LNCaP clone FGC (cell line): ENCODE measurements around the gene RBBP7.

ENCODE experiments used
- DNase-seq: peaks from one replicate; pipeline ENCODE4 v3.0.0-alpha.2; 2011; ENCODE audit warnings: low read depth
- H3K4me3 ChIP-seq: 2 replicates; pipeline ENCODE4 v1.5.1; 2011; ENCODE audit warnings: mild to moderate bottlenecking, low read depth, low read length, control low read depth
- CTCF ChIP-seq: IDR thresholded peaks from 2 replicates; pipeline ENCODE4 v1.5.1; 2012; ENCODE audit warnings: mild to moderate bottlenecking; ENCODE audit not compliant: control insufficient read depth, insufficient read depth; ENCODE audit errors: extremely low read depth

The RBBP7 gene

DNA sequence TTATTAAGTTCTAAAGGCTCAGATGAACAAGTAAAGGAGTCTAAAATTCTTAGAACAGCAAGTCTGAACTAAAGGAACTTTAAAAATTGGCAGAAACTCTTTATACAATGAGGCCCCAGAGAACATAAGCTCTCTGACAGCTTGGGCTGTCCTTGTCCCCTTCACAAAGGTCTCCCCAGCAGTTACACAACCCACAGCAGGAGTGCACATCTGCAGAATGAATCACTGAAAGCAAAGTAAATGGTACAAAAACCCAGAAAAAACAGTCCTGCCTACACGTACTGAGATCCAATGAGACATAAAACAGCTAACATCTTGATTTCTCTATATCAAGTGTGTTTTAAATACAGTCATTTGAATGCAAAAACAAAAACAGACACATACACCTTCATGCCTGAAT lies 18.7 kb downstream of the RBBP7 start:
- no peak for DNase-seq
- H3K4me3 ChIP-seq, result no peak overlapping the region
- TF ChIP-seq CTCF, result no peak

DNA sequence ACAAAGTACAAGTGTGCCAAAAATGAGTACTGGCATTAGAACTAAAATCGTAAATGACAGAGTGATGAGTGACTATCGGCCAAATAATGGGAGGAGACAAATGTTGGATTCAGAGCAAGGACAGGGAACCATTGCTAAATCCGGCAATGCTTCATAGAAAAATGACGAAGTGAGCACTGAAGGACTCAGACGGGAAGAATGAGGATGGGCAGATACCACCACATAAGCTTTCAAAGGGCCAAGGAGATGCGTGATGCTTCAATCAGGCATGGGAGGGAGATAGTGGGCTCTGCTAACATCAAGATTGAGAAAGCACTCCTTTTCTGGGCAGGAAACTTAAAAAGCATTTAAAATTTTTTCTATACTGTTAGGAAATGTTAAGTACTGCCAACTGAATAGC lies 21.6 kb downstream of the RBBP7 start:
- no peak for DNase-seq
- H3K4me3 ChIP-seq, result no peak overlapping the region
- no peak for TF ChIP-seq CTCF

DNA sequence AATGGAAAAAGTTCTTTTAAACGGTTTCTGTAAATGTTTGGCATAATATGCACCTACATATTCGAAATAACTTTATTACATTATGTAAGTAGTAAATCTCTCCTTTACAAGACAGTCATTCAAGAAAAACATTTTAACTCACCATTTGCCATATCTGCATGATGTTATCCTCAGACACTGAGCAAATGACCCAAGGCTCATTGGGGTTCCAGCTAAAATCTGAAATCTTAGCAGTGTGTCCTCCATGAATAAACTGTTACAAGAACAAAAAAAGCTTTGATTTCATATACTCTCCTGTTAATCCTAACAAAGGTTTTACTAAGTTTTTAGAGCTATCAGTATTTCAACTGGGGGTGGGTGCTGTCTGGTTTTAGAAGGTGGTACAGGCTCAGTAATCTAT lies 24.5 kb downstream of the RBBP7 start:
- no peak for TF ChIP-seq CTCF
- DNase-seq, result no peak

DNA sequence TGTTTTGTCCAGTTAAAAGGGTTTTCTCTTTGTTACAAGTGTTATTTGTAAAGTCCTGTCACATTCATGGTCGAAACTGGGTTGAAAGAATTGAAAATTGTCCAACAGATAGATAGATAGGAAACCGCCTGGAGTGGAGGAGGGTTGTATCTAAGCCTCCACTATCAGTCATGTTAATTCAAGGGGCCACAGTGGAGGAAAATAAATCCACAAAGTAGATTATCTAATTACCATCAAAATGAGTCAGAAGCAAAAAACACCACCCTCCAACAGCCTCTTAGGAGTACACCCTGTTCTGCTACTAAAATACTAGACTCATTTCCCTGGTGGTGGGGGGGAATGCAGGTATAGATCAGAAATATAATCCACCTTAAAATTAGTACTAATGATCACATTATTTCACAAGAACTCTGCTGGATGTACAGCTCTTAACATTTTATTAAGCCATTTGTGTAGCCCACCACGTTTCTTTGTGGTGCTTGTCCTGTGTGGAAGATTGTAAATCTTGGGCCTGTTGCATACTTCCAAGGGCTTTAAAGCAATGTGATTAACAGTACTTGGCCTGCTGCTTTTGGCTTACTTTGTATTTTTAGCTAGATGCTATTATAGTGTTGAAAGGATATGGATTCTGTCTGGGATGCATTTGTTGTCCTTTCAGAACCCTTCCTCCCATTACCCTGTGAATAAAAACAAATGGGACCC lies 26.8 kb downstream of the RBBP7 start:
- TF ChIP-seq CTCF, result no peak
- no peak overlapping the region for H3K4me3 ChIP-seq
- no peak for DNase-seq

More for the DNA sequence above, 24.5 kb downstream of the RBBP7 start:
- H3K4me3 ChIP-seq, result no peak overlapping the region

DNA sequence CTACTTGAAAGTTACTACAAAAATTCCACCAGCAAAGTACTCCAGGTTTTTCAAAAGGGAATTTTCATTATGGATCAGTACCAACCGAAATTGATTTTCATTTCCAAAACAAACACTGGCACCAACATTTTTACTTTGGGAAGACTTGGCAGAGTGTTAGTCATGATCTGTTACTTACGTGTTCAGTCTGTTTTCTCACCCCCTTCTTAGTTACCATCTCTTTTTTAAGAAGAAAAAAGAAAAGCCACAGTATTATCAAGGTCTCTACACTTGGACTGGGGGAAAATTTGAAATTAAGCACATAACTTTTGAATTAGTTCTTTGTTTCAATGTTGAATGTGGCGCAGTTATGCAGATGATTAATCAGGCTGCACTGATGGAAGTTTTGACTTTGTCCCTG lies 27.5 kb downstream of the RBBP7 start:
- no peak for DNase-seq
- H3K4me3 ChIP-seq, result no peak overlapping the region
- TF ChIP-seq CTCF, result no peak

GRCh38 chrX:16839852-16840460 lies 30.2 kb downstream of the RBBP7 start:
- TF ChIP-seq CTCF, result no peak
- DNase-seq, result no peak
- H3K4me3 ChIP-seq, result no peak overlapping the region
